HG02852 (cell line): ENCODE measurements around the gene DCXR.
A peak's percentile ranks its signal among the peaks of the same experiment; 100 is the strongest.
"Not testable (repeated sequence)": the region's sequence is repeated elsewhere in the genome, so short reads cannot be mapped to it uniquely, and the experiment has no call there.

Experiments used
- ATAC-seq: cut with Tn5 transposase; IDR thresholded peaks from one replicate; pipeline ENCODE4 v1.9.1; 2021; ENCODE audit warnings: mild to moderate bottlenecking, moderate library complexity; ENCODE audit not compliant: unreplicated experiment

The DCXR gene

GRCh38 chr17:82042649-82043048, 5.2 kb upstream of the DCXR start:
- ATAC-seq = no peak

DNA sequence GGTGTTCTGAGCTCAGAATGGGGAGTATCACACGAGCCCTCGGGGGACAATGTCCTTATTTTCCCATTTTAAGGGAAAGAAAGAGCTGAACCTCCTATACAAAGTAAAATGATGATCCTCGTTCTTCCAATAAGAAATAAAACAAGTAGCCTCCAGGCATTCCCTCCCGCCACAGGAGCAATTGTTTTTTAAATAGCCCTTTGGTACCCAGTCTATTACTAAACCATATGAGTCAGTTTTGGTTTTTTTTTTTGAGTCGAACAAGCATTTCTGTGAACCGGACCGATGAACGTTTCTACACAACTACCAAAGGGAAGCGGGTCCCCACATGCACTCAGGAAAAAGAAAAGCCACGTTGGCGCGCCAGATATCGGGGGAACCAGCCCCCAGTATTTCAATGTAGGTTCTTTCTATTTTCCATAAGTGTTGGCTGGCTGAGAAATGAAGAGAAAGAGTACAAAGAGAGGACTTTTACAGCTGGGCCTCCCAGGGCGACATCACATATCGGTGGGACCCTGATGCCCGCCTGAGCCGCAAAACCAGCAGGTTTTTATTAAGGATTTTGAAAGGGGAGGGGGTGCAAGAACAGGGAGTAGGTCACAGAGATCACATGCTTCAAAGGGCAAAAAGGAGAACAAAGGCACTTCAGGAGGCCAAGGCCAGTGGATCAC, 3.8 kb upstream of the DCXR start:
- ATAC-seq = no peak

DNA sequence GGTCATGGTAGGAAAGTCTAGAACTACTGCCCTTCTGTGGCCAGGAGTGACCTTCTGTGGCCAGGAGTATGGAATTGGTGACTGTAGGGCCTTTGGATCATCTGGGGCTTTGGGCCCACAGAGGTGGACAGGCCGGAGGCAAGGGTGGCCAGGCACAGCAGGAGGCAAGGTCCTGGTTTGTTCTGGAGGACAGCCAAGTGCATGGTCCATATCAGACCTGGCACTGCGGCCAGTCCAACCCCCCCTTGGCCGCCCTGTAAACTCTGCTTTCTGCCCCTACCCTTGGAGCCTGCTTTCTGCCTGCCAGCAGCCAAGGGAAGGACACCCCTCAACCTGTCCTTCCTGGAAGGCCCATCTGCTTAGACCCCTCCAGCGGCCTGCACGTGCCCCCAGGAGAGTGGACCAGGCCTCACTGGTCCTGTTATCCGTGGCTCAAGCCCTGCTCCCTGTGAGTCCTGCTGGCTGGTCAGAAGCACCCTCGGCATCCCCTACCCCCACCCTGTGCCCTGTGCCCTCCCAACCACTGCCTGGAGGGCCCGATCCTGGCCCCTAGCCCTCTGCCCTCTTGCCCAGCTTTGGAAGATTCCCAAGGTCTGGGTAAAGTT, 2.3 kb upstream of the DCXR start:
- ATAC-seq = no peak

- ATAC-seq = not testable (repeated sequence)
Observed at GRCh38 chr17:82038796-82039409, 1.4 kb upstream of the DCXR start.

- ATAC-seq = no peak
Observed at GRCh38 chr17:82037889-82038195, 345 bp upstream of the DCXR start.

GRCh38 chr17:82036634-82037091, 834 bp downstream of the DCXR start:
- no peak for ATAC-seq

DNA sequence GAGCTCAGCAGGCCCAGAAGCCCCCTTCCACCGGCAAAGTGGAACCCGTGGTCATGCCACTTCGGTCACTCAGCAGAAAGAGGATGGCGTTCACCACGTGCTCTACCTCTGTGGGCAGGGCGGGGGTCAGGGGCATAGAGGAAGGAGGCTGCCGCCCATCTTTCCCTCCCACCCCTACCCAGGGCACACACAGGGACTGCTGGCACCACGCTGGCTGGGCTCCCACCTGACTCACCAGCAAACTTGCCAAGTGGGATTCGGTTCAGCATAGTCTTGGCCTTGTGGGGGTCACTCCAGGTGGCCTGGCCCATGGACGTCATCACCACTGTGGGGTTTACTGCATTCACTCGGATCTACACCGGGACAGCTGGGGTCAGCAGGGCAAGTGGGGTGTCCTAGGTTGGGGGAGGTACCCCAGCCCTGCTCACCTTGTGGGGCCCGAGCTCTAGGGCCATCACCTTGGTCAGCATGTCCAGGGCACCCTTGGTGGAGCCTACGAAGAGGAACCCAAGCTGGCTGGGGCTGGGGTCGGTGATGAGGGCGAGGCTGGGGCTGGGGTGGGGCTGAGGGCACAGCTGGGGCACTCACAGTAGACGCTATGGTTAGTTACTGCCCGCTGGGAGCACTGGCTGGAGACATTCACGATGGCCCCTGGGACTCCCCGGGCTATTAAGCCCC, 1.4 kb downstream of the DCXR start:
- ATAC-seq = no peak

GRCh38 chr17:82035488-82035887, 2.0 kb downstream of the DCXR start:
- ATAC-seq = no peak

DNA sequence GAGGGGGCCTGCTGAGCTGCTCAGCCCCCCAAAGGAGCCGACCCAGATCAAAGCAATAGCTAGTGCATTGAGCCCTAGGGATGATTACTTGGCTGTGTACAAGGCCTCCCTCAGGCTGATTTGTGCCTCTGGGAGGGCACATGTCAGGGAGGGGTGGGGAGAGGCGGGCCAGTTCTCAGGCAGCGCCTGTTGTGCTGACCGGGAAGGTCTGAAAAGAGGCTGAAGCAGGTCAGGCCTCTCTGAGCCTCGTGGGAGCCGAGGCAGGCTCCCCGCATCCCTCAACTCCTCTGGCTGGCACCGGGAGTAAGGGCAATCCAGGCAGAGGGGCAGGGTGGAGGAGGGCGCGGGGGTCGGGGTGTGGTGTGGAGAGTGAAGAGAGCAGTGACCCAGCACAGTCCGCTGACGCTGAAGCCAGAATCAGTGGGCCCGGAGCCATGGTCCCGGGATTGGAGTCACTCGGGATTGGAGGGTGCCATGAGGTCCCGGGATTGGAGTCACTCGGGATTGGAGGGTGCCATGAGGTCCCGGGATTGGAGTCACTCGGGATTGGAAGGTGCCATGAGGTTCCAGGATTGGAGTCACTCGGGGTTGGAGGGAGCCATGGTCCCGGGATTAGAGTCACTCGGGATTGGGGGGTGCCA, 3.0 kb downstream of the DCXR start:
- ATAC-seq = no peak

DNA sequence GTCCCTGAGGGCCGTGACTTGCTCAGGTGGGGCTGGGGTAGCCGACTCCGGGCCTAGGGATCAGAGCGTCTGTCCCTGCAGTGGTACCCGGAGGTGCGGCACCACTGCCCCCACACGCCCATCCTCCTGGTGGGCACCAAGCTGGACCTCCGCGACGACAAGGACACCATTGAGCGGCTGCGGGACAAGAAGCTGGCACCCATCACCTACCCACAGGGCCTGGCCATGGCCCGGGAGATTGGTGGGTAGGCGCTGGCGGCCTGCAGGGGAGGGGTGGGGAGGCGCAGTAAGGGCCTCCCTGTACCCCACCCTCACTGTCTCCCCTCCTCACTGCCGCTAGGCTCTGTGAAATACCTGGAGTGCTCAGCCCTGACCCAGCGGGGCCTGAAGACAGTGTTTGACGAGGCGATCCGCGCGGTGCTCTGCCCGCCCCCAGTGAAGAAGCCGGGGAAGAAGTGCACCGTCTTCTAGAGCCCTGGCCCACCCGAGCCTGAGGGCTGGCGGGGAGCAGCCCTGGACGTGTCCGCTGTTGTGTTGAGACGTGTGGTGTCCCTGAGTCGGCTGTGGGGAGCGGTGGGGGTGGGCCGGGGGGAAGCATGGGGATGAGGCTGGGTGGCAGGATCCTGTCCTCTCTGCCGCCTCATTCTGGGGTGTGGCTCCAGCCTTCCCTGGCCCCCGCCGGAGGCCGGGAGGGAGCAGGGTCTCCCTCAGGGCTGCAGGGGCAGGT, 4.0 kb downstream of the DCXR start:
- ATAC-seq = no peak

DNA sequence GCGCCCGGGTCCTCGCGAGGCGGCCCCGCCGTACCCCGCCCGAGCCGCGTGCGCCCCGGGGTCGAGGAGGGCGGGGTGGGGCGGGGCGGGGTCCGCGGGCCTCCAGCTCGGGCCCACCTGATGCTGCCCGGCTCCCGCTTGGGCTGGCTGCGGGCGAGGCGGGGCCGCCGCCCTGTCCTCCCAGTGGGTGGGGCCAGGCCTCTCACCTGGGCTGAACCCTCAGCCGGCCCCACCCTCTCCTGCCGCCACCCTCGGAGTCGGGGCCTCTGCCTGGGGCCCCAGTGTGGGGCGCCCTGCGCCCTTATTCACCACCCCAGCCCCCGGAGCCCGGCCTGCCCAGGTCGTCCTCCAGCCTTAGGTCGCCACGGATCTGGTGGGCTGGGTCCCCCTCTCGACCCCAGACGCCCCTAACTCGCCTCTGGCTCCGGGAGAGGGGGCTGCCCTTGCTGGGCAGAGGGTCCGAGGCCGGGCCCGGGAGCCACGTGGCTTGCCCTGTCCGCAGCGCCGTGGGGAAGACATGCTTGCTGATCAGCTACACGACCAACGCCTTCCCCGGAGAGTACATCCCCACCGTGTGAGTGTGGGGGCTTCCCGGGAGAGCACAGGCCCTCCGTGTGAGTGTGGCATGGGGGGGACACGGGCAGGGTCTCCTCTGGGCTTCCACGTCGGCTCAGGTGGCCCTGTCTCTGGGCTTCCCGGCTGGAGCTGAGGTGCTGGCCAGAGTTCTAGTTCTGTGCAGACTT, 5.4 kb downstream of the DCXR start:
- ATAC-seq = no peak

DNA sequence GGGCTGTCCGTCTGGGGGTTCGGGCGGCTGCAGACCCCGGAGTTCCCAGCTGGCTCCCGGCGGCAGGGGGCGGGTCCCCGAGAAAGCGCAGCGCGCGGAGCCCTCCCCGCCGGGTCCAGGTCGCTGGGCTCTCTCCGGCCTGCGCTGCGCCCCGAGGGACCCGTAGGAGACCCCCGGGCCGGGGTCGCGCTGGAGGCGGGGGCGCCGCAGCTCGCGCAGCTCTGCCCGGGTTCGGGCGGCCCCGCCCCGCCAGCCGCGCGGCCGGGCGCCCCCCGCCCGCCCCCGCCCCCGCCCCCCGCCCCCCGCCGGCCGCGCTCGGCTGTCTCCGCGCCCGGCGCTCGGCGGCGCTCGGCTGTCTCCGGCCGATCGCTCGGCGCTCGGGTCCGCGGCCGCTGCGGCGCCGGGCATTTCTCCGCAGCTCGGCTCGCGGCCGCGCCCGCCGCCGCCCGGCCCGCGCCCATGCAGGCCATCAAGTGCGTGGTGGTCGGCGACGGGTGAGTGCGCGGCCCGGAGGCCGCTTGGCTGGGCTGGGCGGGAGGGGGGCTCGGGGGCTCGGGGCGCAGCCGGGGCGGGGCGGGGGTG, 6.1 kb downstream of the DCXR start, which contains the start of gene RAC3:
RAC3 (plus strand) TSS at position 376 of the 582 bp plus-strand sequence; CDS start at position 460, 84 bp downstream.
- no peak for ATAC-seq

DNA sequence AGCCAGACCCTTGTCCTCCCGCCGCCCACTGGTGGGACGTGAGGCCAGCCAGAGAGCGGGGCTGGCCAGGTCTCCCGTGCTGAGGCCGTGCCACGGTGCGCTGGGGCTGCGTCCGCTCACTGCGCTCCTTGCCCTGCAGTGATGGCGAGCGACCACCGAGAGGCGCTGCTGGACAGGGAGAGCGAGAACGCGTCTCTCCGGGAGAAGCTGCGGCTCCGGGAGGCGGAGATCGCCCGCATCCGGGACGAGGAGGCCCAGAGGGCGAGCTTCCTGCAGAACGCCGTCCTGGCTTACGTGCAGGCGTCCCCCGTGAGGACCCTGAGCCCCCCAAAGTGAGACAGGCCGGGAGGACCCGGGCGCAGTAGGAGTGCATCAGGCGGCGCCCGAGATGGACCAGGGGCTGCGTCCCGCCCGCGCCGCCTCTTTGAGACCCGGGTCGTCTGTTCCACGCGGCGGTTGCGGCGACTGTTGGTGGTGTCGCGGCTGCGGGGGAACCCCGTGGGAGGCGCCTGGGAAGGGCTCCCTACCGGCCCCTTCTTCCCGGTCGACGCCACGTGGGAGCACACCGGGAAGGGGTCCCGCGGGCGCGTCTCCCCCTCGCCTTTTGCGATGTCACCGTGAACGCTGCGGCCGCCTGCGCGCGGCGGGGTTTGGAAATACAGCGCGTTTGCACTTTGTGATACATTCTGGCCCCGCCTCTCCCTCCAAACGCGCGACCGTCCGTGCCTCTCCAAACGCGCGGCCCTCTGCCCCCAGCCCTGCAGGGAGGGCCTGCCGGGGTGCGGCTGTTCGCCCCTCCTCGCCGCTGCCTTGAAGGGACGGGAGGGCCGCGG, 6.8 kb downstream of the DCXR start:
- peak; percentile 42 for ATAC-seq

GRCh38 chr17:82029990-82030469, 7.5 kb downstream of the DCXR start:
- no peak for ATAC-seq

DNA sequence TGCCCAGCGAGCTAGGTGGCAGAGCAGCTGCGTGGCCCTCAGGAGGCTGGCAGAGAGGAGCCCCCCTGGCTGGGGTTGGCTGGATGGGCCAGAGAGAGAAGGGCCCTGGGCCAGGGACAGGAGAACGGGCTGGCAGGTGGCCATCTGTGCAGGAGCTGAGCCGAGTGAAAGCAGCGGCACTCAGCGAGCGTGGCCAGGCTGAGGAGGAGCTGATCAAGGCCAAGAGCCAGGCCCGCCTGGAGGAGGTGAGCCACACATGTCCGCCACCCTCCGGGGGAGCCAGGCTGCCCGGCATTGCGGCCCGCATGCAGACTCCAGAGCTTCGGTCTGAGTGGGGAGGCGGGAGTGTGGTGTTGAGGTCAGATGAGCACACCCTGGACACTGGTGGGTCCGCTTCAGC, 8.1 kb downstream of the DCXR start:
- no peak for ATAC-seq

GRCh38 chr17:82028966-82029365, 8.5 kb downstream of the DCXR start:
- ATAC-seq = no peak

DNA sequence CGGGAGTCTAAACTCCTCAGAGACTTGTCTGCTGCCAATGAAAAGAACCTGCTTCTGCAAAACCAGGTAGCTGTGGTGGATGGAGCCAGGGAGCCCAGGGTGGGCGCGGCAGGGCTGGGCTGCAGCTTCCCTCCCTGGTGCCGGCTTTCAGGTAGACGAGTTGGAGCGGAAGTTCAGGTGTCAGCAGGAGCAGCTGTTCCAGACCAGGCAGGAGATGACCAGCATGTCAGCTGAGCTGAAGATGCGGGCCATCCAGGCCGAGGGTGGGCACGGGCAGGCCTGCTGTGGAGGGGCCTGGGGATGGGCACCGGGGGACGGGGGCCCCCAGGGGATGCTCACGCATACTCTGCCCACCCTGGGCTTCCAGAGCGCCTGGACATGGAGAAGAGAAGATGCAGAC, 9.3 kb downstream of the DCXR start:
- no peak for ATAC-seq

DNA sequence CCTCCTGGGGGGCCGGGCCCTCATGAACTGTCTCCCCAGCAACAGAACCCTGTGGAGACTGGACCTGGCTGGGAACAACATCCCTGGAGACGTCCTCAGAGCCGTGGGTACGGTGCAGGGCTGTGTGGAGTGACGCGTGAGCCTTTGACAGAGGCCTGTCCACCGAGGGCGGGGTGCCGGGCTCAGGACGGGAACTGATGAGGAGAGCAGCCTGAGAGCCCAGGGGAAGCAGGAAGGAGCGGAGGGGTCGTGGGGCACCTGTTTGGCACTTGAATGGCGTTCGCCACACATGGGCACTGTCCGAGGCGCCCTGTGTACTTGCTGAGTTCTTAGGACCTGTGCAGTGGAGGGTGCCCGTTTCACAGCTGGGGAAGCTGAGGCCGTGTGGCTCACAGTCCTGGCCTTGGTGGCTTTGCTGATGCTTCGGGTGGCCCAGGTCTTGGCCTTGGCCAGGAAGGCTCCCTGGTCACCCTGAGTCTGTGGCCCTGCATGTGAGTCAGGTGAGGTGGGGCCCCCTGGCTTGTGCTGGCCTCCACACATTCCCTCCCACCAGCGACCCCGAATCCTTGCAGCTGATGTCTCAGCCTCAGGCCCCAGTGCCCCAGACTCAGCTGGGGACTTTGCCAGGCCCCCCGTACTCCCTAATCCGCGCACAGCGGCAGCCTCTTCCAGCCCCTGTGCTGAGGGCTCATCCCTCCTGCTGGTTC, 11.9 kb downstream of the DCXR start:
- no peak for ATAC-seq
